GM12891 (cell line): Measurements from ENCODE around the gene KDM4B.

Experiments
- PAX5 ChIP-seq: IDR thresholded peaks from 2 replicates; pipeline ENCODE4 v1.6.1; 2011; ENCODE audit warnings: low read length, moderate library complexity, mild to moderate bottlenecking; ENCODE audit not compliant: insufficient read depth, severe bottlenecking
- POLR2A ChIP-seq: IDR thresholded peaks from 2 replicates; pipeline ENCODE4 v1.6.1; 2011; ENCODE audit warnings: low read depth, low read length, control low read depth
- POLR2AphosphoS5 ChIP-seq: IDR thresholded peaks from 2 replicates; pipeline ENCODE4 v1.6.1; 2011; ENCODE audit warnings: low read depth, low read length, control low read depth
- SPI1 ChIP-seq: IDR thresholded peaks from 2 replicates; pipeline ENCODE4 v1.6.1; 2011; ENCODE audit warnings: low read depth, low read length, control low read depth
- TAF1 ChIP-seq: IDR thresholded peaks from 2 replicates; pipeline ENCODE4 v1.6.1; 2011; ENCODE audit warnings: low read depth, low read length, control low read depth

GRCh38 chr19:5125376-5125775 lies 156.5 kb downstream of the KDM4B start:
- TF ChIP-seq POLR2AphosphoS5 (no peak), POLR2A (no peak), SPI1 (no peak), TAF1 (no peak), PAX5 (no peak)
